NOMO-1 treated with DMSO at 0.1 percent for 48 hours (cell line): Measurements from ENCODE around the gene CTDSPL.

Experiments
- DNase-seq: peaks from one replicate; lab custom pipeline; 2025; ENCODE audit not compliant: unreplicated experiment; lab: John Stamatoyannopoulos, UW

CTDSPL gene

DNA sequence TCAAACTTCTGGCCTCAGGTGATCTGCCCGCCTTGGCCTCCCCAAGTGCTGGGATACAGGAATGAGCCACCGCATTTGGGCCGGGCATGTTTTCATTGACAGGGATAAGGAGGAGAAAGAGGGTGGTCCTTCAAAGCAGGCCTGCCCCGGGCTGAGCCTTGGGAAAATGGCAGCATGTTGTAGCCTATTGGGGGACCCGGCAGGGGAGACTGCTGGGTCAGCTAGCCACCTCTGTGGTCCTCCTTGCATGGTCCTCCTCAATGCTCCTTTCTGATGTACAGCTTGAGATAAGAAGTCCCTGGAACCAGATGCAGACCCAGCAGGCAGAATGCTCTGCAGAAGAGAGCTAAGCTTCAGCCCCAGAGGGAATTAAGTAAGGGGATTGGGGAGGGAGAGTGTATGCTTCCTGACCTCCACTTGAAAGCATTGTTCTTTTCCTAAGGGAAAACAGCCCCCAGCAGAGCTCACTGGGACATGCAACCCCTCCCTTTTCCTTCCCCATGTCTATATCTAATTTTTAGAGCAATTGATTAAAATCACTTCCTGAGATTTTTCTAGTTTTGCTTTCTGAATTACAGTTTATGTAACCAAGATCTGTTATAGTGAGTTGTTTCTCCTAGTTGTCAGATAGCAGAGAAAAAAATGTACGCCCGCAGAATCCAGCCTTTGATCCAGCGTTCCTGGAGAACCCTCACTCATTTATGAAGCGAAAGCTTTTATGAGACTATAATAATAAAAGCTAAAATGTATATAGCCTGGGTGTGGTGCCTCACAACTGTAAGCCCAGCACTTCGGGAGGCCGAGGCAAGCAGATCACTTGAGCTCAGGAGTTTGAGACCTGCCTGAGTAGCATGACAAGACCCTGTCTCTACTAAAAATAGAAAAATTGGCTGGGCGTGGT lies 80.2 kb downstream of the CTDSPL start:
- no peak for DNase-seq

DNA sequence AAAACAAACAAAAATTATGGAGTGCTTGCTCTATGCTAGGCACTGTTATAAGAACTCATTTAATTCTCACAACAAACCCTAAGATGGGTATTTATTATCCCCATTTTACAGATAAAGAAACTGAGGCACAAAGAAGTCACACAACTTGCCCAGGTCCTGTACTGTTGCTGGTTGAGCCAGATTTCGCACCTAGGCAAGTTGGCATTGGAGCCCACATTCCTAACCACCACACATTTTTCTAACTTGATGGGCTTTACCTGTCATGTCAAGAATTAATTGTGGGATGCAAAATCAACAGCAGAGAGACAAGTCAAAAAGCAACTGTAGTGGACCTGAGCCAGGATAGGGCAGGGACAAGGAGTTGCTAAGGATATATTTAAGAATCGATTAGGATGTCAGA lies 81.0 kb downstream of the CTDSPL start:
- no peak for DNase-seq

DNA sequence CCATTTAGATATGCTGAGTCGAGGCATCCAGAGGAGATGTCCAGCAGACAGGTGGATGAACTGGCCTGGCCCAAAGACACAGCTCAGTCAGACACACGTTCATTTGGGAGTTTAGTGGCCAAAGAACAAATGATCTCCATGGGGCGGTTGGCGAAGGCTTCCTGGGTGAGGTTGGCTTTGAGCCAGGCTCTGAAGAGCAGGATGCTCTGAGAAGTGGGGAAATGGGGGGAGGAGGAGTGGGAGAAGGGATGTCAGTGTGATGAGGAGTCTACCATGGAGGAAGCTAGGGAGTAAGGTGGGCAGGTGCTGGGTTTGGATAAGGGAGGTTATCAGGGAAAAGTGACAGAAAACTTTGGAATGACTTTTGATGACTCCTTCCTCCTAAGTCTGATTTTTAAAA lies 81.4 kb downstream of the CTDSPL start:
- DNase-seq: no peak

DNA sequence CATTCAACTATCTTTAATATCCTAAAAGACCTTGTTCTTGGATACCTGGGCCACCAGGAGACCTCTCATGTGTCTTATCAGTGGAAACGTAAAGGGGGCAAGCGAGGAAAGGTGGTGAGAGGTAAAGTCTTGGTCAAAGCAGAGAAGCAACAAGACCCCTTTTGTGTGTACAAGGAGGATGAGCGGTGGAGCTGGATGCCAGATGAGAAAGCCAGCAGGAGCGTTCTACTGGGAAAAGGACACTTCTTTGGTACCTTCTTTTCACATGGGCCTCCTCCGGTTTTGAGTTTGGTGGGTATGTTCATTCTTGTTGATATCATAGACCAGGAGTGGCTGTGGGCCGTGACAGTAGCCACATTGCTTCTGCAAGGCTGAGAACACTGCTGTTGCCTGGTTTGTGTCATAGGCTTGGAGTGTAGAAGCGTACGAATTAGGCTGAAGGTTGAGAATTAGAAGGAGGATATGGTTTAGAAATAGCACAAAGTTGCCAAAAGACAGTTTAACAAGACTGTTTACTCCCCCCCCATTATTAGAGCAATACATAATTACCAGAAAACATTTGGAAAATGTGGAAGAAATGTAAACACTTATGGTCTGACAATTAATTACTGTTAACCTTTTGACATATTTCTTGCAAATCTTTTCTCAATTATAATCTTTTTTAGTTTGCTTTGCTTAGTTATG lies 82.1 kb downstream of the CTDSPL start:
- no peak for DNase-seq

DNA sequence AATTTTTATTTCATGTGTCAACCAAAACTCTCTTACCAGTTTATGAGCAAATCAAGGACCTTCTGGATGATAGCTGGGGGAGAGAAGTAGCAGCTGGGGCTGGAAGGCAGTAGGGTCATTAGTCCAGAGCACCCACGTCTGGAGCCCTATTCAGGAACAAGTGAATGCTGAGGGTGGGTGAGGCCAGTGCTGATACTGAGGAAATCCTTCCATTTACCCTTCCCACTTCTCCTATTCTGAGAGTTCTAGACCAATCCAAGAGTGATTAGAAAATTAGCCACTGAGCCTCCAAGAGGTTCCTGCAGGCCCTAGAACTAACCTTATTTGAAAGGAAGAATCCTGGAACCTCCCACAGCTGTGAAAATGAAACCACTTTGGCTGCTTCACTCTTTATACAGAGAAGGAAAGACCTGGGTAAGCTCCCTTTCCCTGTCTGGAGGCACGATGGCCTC lies 82.7 kb downstream of the CTDSPL start:
- DNase-seq: no peak

DNA sequence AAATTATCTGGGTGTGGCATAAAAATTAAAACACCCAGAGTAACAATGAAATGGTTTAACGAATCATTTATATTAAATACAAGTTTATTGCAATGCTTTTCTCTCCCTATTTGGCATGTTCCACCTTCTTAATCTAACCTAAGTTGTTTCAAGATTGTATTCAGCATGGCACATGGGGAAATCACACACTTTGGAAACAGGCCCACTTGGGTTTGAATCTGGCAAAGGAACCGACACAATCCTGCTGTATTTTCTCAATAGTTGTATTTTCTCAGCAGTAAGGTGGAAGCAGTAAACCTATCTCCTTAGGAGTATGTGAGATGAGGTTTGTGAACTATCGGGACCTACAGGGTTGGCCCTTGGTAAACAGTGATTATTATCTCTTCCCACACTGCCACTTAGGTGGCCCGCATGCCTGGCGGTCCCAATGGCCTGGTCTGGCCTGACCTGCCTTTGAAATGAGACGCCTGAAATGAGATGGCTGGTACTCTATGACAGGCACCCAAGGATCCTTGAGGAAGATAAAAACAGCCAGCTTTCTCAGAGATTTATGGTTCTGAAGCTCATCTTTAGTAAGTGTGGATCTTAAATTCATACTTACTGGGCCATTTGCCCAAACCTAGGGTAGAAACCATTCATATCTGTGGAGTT lies 83.6 kb downstream of the CTDSPL start:
- DNase-seq: no peak

DNA sequence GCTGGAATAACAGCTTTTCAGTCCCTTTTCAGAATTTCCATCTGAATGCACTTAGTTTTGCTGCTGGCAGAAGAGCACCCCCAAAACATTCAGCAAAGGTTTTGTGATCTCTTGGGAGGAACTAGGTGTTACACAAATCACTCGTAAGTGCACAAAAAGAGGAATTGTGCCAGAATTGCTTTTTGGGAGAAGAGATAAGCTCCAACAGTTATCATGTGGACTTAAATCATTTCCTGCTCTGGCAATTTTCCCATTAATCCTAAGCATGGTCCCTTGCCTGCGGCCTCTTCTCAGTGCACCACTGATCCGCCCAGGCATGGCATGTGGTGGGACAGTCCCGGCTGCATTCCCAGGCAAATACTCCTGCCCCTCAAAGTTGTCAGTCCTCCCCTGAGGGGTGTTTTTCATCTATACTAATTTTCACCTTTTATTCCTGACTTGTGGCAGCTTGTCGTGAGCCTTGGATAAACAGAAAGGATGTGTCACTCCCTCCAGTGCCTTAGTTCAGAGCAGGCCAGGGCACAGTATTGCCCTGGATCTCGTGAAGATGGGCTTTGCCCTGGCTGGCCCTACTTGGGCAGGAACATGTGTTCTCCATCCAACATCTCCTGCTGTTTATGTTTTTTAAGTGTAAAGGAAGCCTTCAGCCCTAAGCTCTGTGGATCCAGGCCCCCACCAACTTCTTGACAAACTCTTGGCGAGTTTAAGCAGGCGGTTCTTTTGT lies 84.3 kb downstream of the CTDSPL start:
- peak; percentile 8 for DNase-seq

DNA sequence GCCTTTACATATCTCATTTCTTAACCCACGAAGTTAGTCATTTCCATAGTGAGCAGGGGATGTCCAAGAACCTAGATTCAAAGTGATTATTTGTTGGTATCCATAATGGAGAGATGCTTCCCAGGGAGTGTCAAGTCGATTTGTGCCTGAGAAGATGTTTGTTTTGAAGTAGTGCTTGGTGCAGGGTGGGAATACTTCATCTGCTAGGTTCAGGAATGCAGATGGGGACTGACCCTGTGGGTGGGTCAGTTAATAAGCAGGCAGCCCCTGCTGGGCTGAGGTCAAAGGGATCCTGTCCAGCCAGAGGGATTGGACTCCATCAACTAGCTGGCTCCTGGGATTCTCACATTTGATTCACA lies 84.8 kb downstream of the CTDSPL start:
- no peak for DNase-seq

DNA sequence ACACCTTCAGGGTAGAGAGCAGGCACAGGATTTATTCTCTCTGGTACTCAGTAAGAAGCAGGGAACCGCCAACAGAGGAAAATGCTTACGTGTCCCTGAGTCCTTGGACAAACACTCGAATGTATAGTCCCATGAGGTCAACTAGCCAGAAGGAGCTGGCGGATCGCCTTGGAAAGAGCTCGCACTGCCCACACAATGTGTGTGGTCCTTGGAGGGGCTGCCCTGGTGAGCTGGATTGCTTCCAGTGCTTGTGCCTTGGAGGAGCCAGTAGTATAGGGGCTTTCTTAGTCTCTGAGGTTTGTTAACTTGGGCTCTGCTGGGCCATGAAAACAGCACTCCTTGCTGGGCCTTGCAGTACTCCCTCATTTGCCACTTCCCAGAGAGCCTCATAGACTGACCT lies 88.2 kb downstream of the CTDSPL start:
- DNase-seq: no peak

DNA sequence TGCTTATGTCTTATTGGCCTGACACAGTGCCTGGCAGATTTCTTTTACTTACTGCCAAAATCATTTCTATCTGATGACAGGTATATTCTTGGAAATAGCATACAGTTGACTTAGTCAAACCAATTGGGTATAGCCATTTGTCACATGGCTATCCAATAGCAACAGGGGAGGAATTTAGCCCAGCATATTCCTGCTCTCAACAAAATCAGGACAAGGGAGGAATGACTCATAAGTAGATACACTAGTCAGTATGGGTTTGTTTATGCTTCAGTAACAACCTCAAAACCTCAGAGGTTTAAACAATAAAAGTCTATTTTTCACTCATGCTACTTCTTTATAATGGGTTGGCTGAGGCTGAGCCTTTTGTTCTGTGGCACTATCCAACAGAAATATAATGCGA lies 90.9 kb downstream of the CTDSPL start:
- no peak for DNase-seq

DNA sequence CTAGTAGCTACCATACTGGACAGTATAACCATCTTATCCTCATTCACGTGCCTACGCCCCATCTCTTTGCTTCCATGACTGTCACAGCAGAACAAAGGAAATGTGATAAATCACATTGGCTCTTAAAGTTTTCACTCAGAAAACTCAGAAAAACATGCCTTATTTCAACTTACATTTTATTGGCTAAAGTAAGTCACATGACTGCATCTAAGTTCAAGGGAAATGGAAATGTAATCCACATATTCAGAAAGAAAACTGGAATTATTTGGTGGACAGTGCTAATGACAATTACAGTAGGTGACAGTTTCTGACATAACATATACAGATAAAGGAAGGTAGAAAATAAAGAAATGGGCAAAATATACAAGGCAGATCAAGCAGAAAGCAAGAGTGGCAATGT lies 91.5 kb downstream of the CTDSPL start:
- DNase-seq: no peak

DNA sequence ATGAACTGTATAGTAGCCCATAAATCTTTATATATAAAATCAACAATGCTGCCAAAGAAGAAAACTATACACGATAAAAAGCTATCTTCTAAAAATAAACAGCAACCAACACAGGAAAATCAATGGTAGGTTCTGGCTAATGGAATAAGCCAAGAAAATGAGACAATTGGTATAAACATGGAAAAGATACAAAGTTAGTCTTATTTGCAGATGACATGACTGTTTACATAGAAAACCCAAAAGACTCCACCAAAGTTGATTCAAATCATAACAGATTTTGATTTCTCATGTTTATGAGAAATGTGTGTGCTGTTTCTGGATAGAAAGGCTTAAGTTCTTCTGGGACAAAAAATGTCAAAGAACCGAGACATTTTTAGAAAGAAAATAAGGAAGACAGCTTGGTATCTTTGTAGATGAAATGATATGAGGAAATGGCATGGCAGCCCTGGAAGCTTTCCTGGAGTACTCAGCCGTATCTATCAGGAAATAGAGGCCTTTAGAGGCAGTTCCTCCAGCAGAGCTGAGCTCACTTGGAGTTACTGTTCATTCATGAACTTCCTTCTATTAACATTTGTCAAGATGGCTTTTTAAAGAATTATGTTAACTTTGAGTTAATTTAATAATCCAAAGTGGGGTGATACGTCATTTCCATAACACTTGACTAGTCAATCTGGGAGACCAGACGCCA lies 92.2 kb downstream of the CTDSPL start:
- DNase-seq: no peak

DNA sequence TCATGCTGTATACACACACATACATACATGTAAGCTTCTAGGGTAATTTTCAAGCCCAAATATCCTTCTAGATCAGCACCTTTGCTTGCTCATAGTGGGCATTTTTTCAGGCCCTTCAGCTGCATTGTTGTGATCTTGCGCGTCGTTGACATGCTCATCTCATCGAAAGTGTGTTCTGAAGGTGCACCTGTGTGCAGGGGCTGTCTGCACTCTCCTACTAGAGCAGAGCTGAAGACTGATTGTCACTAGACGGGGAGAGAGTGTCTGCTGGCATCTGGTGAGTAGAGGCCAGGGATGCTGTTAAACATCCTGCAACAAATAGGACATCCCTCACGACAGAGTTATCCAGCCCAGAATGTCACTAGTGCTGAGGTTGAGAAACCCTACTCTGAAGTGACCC lies 93.2 kb downstream of the CTDSPL start:
- DNase-seq: no peak

DNA sequence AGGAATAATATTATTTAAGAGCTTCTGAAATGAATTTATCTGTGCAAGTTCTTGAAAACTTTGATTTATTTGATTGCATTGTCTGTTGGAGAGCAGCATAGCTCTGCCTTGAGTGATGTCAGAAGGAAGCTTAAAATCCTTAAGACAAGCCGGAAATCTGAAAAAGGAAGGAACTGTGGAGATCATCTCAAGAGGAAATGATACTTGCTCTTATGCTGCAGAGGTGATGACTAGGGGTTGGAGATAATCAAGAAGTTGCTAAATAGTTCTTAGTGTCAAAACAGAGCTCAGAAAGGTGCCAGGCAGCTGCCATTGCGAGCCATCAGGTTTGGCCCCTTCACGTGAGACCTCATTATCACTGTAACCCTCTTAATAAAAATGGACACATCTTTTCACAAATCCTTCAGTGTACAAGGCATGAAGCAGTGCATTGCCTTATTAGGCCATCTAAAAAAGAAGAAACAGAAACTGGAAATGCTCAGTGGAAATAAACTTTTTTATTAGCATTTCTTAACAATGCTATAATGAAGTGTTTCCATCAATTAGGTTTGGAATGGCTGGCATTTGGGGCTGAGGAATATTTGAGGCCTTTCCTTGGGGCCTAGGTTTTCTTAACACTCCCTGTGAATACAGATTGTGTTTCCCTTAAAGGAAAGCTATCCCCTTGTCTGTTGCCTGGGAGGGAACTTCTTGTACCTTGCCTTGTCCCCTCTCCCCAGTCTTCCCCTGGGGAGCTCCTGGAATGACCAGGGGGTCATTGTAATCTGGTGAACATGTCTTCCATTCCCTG lies 94.4 kb downstream of the CTDSPL start:
- peak; percentile 93 for DNase-seq

DNA sequence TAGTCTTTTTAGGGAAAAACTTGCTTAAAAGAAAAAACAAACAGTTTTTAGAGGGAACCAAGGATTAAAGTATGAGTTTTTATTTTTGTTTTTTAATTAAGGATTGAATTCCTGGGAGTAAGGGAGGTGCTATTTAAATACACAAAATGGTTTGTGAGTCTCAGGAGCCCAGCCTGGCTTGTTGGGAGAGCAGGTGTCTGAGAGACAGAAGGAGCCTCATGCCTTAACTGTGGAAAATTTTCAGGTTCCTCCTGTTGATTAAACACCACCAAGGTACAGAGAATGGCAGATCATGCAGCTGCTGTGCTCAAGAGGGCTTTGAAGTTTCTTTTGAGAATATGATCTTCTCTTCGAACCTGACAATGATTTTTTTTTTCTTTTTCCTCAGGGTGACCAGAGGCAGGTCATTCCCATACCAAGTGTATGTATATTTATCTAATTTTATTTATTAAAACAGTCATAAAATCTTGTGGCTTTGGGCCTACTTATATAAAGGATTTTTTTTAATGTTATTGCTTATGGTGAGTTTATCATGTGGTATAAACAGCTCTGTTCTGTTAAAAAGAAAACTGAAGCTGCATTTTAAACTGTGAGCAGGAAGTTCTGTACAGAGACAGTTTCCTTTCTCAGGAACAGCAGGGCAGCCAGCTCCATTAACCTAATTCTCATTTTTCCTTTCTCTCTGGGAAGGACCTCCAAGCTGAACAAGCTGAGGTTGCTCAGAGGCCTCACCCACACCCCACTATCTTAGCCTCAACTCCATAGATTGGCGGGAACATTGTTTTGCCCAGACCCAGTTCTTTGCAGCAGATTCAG lies 95.3 kb downstream of the CTDSPL start:
- DNase-seq: no peak

DNA sequence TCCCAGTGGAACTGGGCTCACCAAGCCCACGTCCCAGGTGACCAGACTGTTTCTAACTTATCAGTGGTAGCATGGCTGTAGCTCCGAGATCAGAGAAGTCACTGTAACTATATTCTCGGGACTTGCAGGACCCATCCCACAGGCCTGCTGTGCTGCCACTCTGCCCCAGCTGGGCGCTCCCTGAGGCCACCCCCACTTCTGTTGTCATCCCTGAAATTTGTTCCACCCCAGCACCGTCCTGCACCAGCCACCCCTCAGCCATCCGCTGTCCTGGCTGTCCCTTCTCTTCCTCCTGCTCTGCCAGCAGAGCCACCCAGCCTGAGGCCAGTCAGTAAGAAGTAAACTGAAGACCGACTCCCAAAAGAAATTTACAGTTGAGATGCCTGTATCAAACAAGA lies 95.9 kb downstream of the CTDSPL start:
- DNase-seq: no peak

DNA sequence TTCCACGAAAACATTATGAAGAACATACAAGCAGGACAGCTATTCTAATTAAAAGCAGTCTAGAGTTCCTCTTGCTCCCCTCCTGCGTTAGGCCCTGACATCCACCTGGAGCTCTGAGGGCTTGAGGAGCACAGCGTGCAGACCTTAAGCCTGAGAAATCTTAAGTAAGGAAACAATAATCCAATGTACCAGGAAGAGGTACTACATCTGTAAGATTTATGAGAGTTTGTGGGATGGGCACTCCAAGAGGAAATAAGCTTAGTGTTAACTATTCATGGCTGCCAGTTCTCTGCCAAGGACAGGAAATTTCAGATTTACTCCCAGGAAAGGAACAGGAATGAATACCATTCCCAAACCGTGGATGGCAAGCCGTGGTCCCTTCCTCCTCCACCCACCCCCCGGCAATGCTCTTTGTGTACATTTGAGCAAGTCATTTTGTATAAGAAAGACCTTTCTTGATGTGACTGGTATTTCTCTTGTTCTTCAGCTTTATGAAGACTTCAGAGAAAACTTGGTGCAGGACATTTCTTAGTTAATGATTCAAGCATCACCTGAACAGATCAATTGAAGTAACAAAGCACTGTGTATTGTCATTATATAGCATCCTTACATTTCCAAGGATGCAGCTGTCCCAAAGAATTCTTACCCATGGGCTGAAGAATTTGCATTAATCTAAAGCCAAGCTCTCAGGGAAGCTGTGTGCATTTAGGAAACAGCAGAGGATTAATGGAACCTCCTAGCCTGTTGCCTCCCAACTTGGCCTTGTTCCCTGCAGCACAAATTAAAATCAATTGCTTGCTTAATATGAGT lies 100.1 kb downstream of the CTDSPL start:
- DNase-seq: no peak

DNA sequence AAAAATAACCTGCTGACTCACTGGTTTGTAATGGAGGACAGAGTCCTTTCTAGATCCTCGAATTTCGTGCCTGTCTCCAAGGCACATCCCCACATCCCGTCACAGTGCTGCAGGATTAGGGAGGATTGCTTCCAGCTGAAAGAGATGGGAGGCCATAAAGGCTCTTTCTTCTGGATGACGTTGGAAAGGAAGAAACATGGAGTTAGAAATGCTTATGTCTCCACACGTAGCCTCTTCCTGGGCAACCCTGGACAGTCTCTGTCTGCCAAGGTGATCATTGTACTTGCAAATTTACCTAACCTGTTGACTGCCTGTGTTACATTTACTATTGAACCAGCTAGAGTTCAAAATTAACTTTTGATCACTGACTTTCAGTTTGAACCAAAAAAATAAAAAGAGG lies 101.3 kb downstream of the CTDSPL start:
- DNase-seq: no peak
